NOMO-1 treated with dmso at 0.1 percent for 144 hours (cell line): Measurements from ENCODE around the gene RNF6.
A peak's percentile ranks its signal among the peaks of the same experiment; 100 is the strongest.
"Not testable (repeated sequence)": the region's sequence is repeated elsewhere in the genome, so short reads cannot be mapped to it uniquely, and the experiment has no call there.

Experiments used
- DNase-seq: peaks from one replicate; lab custom pipeline; 2025; ENCODE audit not compliant: unreplicated experiment; lab: John Stamatoyannopoulos, UW

Gene RNF6

GRCh38 chr13:26221721-26222519 lies at the start of gene RNF6:
TSS of gene RNF6 (minus strand) at chr13:26222314. CDS start at chr13:26219649, 2,665 bp downstream.
- DNase-seq: peak; percentile 98

DNA sequence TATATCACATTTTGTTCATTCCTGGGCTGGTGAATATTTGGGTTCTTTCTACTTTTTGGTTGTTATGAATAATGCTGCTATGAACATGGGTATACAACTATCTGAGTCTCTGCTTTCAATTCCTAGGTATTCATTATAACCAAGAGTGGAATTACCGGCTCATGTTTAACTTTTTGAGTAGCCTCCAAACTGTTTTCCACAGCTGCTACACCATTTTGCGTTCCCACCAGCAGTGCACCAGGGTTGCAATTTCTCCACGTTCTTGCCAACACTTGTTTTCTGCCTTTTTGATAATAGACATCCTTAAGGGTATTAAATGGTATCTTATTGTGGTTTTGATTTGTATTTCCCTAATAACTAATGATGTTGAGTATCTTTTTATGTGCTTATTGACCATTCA lies 48.6 kb upstream of the RNF6 start:
- no peak for DNase-seq

GRCh38 chr13:26266311-26266710 lies 44.2 kb upstream of the RNF6 start:
- DNase-seq: no peak

DNA sequence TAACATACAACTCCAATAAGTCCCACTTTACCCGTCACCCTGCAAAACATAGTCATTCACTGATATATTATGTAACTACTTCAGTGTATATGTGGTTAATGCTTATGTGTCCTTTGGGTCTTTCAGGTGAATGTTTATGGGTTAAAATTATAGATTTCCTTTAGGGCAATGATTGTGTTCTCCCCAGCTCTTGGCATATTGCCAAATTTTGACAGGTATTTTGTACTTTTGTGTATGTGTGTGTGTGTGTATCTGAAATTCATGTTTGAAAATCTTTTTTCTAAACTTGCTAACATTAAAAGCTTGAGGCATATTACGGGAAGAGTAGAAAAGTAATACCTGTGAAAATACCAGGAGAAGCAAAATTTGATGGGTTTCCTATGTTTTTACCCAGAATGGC lies 40.0 kb upstream of the RNF6 start:
- no peak for DNase-seq

- no peak for DNase-seq
Observed at GRCh38 chr13:26259634-26260033, 37.5 kb upstream of the RNF6 start.

DNA sequence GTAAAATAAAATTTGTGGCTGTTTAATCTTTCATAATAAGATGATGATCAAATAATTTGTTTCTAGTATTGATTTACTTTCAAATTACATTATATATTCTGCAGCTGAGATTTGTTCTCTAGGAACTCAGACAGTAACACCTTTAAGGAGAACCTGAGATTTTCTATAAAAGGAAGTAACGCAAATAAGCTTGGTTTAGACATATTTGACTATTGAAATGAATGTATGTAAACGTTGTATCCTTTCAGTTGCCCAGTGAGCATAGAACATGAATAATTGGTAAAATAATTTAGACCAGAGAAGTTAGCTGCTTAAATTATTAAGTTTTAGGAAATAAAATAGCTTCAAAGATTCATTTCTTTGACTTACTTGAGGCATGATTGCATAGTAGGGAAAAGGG lies 34.9 kb upstream of the RNF6 start:
- DNase-seq: no peak

GRCh38 chr13:26255691-26256277 lies 33.7 kb upstream of the RNF6 start:
- no peak for DNase-seq

- DNase-seq: no peak
Observed at GRCh38 chr13:26255115-26255514, 33.0 kb upstream of the RNF6 start.

GRCh38 chr13:26254583-26255111 lies 32.5 kb upstream of the RNF6 start:
- no peak for DNase-seq

DNA sequence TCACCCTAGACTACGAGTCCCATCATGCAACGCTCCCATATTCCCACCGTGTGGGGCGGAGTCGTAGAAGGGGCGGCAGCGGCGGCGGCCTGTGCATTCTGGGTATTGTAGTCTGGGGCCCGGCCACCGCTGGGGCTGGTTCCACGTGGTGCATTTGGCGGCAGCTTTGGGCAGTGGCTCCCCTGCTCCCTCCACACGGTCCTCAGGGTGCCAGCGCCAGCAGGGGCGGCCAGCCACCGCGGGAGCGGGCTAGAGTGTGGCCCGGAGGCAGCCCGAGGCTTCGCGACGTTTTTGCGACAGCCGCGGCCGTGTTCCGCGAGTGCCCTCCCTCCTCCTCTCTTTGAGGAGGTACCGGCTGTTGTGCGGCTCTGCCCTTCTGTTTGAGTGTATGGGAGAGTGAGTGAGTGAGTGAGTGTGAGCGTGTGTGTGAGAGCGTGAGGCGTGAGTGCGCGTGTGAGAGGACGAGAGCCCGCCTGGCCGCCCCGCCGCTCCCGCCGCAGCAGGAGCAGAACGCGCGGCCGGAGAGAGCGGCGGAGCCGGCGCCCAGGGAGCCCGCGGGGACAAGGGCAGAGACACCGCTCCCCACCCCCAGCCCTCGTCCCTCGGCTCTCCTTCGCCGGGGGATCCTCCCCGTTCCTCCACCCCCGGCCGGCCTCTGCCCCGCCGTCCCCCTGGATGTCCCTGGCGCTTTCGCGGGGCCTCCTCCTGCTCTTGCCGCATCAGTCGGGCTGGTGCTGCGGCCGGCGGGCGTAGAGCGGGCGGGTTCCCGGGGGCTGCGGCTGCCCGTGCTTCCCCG lies 31.9 kb upstream of the RNF6 start, which contains the start of gene CDK8:
Gene CDK8, plus strand, starts transcription at position 343 of the 796 bp plus-strand sequence. CDS start 513 bp downstream, outside the sequence.
- DNase-seq: peak; percentile 85

- DNase-seq: no peak
Observed at GRCh38 chr13:26253262-26253786, 31.2 kb upstream of the RNF6 start.

GRCh38 chr13:26252006-26252405 lies 29.9 kb upstream of the RNF6 start:
- not testable (repeated sequence) for DNase-seq

- DNase-seq: no peak
Observed at GRCh38 chr13:26249551-26249950, 27.4 kb upstream of the RNF6 start.

DNA sequence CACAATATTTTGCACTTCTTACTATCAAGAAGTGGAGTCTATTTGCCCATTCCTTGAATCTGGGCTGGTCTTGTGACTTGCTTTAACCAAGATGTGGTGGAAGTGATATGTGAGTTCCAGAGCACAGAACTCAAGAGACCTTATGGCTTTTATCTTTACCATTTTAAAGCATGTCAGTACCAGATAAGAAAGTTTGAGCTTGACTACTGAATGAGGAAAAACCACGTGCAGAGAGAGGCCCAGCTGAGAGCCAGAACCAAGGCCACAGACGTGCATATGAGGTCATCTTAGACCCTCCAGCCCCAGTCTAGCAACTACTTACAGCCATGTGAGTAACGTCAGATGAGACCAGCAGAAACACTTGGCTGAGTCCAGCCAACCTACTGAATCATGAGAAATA lies 25.5 kb upstream of the RNF6 start:
- DNase-seq: no peak

- DNase-seq: no peak
Observed at GRCh38 chr13:26247011-26247410, 24.9 kb upstream of the RNF6 start.

DNA sequence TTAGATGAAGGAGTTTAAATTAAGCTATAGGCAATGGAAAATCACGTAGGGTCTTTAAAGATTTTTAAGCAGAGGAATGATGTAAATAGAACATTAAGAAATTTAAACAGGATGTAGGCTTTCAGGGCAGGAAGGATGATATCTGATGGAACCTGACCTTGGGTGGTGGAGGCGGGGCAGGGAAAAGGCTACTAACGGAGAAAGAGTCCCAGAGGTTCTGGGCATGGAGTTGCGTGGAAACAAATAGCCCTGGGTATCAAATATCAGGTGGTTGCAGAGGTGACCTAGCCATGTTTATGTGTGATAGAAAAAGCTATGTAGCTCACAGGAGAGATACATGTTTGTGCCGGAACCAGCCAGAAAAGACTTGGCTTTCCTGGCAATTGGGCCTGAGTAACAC lies 24.0 kb upstream of the RNF6 start:
- no peak for DNase-seq

GRCh38 chr13:26236296-26236695 lies 14.2 kb upstream of the RNF6 start:
- DNase-seq: no peak

- no peak for DNase-seq
Observed at GRCh38 chr13:26230703-26231102, 8.6 kb upstream of the RNF6 start.

GRCh38 chr13:26229080-26229615 lies 7.0 kb upstream of the RNF6 start:
- DNase-seq: no peak

DNA sequence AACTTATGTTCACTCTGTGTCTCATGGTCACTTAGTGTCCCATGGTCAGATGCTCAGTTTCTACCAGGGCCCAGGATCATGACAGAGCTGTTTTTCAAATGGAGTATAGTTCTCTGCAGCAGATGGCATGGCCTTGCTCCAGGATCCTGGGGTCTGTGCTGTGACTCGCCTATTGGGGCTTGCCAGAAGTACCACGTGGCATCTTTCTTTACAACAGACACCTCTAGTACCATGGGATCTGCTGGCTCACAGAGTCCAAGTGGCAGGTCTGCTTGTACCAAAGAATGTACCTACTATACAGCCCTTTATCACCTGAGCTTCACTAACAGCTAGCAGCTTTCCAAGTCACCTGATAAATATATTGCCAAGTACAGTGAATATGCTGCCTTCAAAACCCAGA lies 6.0 kb upstream of the RNF6 start:
- DNase-seq: no peak
